ENCODE results near the gene PRKG1. TPM values are rescaled to one million over a fixed set of nuclear protein-coding genes. Genes with fewer than 3 reads are reported as not detected.

The PRKG1 gene
- total RNA-seq, 1 donor = 19.5 TPM

- Histone ChIP-seq H3K4me2 (ENCODE audit: insufficient read depth, low read length) (no peak overlapping the region), H3K4me3 (ENCODE audit: insufficient read depth, low read length) (no peak overlapping the region), H2AFZ (ENCODE audit: low read length) (no peak overlapping the region), H3K9me3 (ENCODE audit: low read depth, low read length) (no peaks in the 10 kb centered on the region), H3K79me2 (ENCODE audit: insufficient read depth, low read length) (no peaks in the 10 kb centered on the region), H3K27me3 (ENCODE audit: insufficient read depth, low read length) (no peaks in the 10 kb centered on the region), H4K20me1 (ENCODE audit: insufficient read depth, low read length) (no peaks in the 10 kb centered on the region), H3K4me1 (ENCODE audit: insufficient read depth, low read length) (no peaks in the 10 kb centered on the region), H3K36me3 (ENCODE audit: insufficient read depth, low read length) (no peaks in the 10 kb centered on the region), H3K27ac (ENCODE audit: low read depth, low read length) (no peak overlapping the region)
- no peak for DNase-seq (ENCODE audit: insufficient read length, low spot score, missing footprints)
- no peak for TF ChIP-seq CTCF (IDR thresholded peaks at IDR 0.05; ENCODE audit: extremely low read depth, low read depth, low read length)
Measured at GRCh38 chr10:51800121-51800520, 725.8 kb downstream of the PRKG1 start.

- H2AFZ ChIP-seq (ENCODE audit: low read length) = no peak overlapping the region
- no peaks in the 10 kb centered on the region for H3K4me1 ChIP-seq (ENCODE audit: insufficient read depth, low read length)
- no peak overlapping the region for H3K4me3 ChIP-seq (ENCODE audit: insufficient read depth, low read length)
- H3K9me3 ChIP-seq (ENCODE audit: low read depth, low read length) = no peaks in the 10 kb centered on the region
- no peak overlapping the region for H3K27ac ChIP-seq (ENCODE audit: low read depth, low read length)
- no peak for TF ChIP-seq CTCF (IDR thresholded peaks at IDR 0.05; ENCODE audit: extremely low read depth, low read depth, low read length)
- no peaks in the 10 kb centered on the region for H3K79me2 ChIP-seq (ENCODE audit: insufficient read depth, low read length)
- H4K20me1 ChIP-seq (ENCODE audit: insufficient read depth, low read length) = no peaks in the 10 kb centered on the region
- H3K36me3 ChIP-seq (ENCODE audit: insufficient read depth, low read length) = no peaks in the 10 kb centered on the region
- DNase-seq (ENCODE audit: insufficient read length, low spot score, missing footprints) = no peak
- H3K4me2 ChIP-seq (ENCODE audit: insufficient read depth, low read length) = no peak overlapping the region
- H3K27me3 ChIP-seq (ENCODE audit: insufficient read depth, low read length) = no peaks in the 10 kb centered on the region
Measured at GRCh38 chr10:51800725-51801424, 726.6 kb downstream of the PRKG1 start.

GRCh38 chr10:51802030-51802429 lies 727.7 kb downstream of the PRKG1 start:
- Histone ChIP-seq H3K27ac (ENCODE audit: low read depth, low read length) (no peak overlapping the region), H3K4me3 (ENCODE audit: insufficient read depth, low read length) (no peak overlapping the region), H3K79me2 (ENCODE audit: insufficient read depth, low read length) (no peaks in the 10 kb centered on the region), H2AFZ (ENCODE audit: low read length) (no peak overlapping the region), H3K4me2 (ENCODE audit: insufficient read depth, low read length) (no peak overlapping the region), H4K20me1 (ENCODE audit: insufficient read depth, low read length) (no peaks in the 10 kb centered on the region), H3K36me3 (ENCODE audit: insufficient read depth, low read length) (no peaks in the 10 kb centered on the region), H3K4me1 (ENCODE audit: insufficient read depth, low read length) (no peaks in the 10 kb centered on the region), H3K9me3 (ENCODE audit: low read depth, low read length) (no peaks in the 10 kb centered on the region), H3K27me3 (ENCODE audit: insufficient read depth, low read length) (no peaks in the 10 kb centered on the region)
- DNase-seq (ENCODE audit: insufficient read length, low spot score, missing footprints) = no peak
- TF ChIP-seq CTCF (IDR thresholded peaks at IDR 0.05; ENCODE audit: extremely low read depth, low read depth, low read length) = no peak

- no peak overlapping the region for H2AFZ ChIP-seq (ENCODE audit: low read length)
- no peak overlapping the region for H3K27ac ChIP-seq (ENCODE audit: low read depth, low read length)
- no peak overlapping the region for H3K4me2 ChIP-seq (ENCODE audit: insufficient read depth, low read length)
- no peaks in the 10 kb centered on the region for H3K27me3 ChIP-seq (ENCODE audit: insufficient read depth, low read length)
- no peak for DNase-seq (ENCODE audit: insufficient read length, low spot score, missing footprints)
- H4K20me1 ChIP-seq (ENCODE audit: insufficient read depth, low read length) = no peaks in the 10 kb centered on the region
- H3K4me1 ChIP-seq (ENCODE audit: insufficient read depth, low read length) = no peaks in the 10 kb centered on the region
- no peaks in the 10 kb centered on the region for H3K9me3 ChIP-seq (ENCODE audit: low read depth, low read length)
- TF ChIP-seq CTCF (IDR thresholded peaks at IDR 0.05; ENCODE audit: extremely low read depth, low read depth, low read length) = no peak
- no peaks in the 10 kb centered on the region for H3K36me3 ChIP-seq (ENCODE audit: insufficient read depth, low read length)
- no peak overlapping the region for H3K4me3 ChIP-seq (ENCODE audit: insufficient read depth, low read length)
- H3K79me2 ChIP-seq (ENCODE audit: insufficient read depth, low read length) = no peaks in the 10 kb centered on the region
Measured at GRCh38 chr10:51804866-51805265, 730.6 kb downstream of the PRKG1 start.
